CD14-positive monocyte (primary cell): ENCODE results near the gene PDE8B. TPM values are rescaled to one million over a fixed set of nuclear protein-coding genes. Genes with fewer than 3 reads are reported as not detected.
A peak's percentile ranks its signal among the peaks of the same experiment; 100 is the strongest.

Experiments
- DNase-seq, 3 donors: peaks; one replicate each; pipeline ENCODE4 v3.0.0-alpha.2; 2011 to 2022
- H2AFZ ChIP-seq: 2 replicates; pipeline ENCODE4 v1.6.0; 2012; ENCODE audit warnings: mild to moderate bottlenecking, low read depth, low read length, inconsistent platforms; ENCODE audit not compliant: insufficient read depth, poor library complexity, severe bottlenecking
- H3K27ac ChIP-seq, 2 donors: 1 replicate in 1 of 2; 2 replicates in 1 of 2; pipeline ENCODE4 v1.5.1; 2012 to 2013; ENCODE audit warnings: low read length in 2 of 2, control low read depth in 1 of 2, inconsistent platforms in 1 of 2, low read depth in 1 of 2, mild to moderate bottlenecking in 1 of 2
- H3K27me3 ChIP-seq, 2 donors: one replicate each; pipeline versions ENCODE4 v1.6.0 to v1.6.1; 2011 to 2013; ENCODE audit warnings: low read length in 2 of 2; ENCODE audit not compliant: control insufficient read depth in 2 of 2, insufficient read depth in 2 of 2
- H3K36me3 ChIP-seq, 2 donors: replicated peaks in 1 of 2; 1 replicate in 1 of 2; 2 replicates in 1 of 2; pipeline versions ENCODE4 v1.5.1 to v1.6.1; 2012 to 2013; ENCODE audit warnings: low read length in 2 of 2, control low read depth in 1 of 2, inconsistent platforms in 1 of 2, mild to moderate bottlenecking in 1 of 2; ENCODE audit not compliant: insufficient read depth in 2 of 2, control insufficient read depth in 1 of 2
- H3K4me1 ChIP-seq, 2 donors: 1 replicate in 1 of 2; 2 replicates in 1 of 2; pipeline versions ENCODE4 v1.5.1 to v1.6.1; 2012 to 2013; ENCODE audit warnings: low read length in 2 of 2, control low read depth in 1 of 2, inconsistent platforms in 1 of 2, mild to moderate bottlenecking in 1 of 2, moderate library complexity in 1 of 2; ENCODE audit not compliant: insufficient read depth in 2 of 2, control insufficient read depth in 1 of 2
- H3K4me2 ChIP-seq: replicated peaks from 2 replicates; pipeline ENCODE3; 2012; ENCODE audit warnings: low read length, moderate library complexity, mild to moderate bottlenecking; ENCODE audit not compliant: poor library complexity, severe bottlenecking; ENCODE audit errors: extremely low read depth
- H3K4me3 ChIP-seq, 3 experiments: fragments of 200-600 bp in 1 of 3; sonication (generic) in 1 of 3; replicated peaks in 1 of 3; 1 replicate in 2 of 3; 2 replicates in 1 of 3; pipeline ENCODE4 v1.5.1; 2011 to 2013; ENCODE audit warnings: low read length in 3 of 3, mild to moderate bottlenecking in 3 of 3, control low read depth in 2 of 3, low read depth in 2 of 3, inconsistent platforms in 1 of 3, moderate library complexity in 1 of 3
- H3K79me2 ChIP-seq: 2 replicates; pipeline ENCODE4 v1.6.0; 2012; ENCODE audit warnings: mild to moderate bottlenecking, control low read depth, inconsistent platforms, low read length, moderate library complexity; ENCODE audit not compliant: insufficient read depth
- H3K9ac ChIP-seq: 2 replicates; pipeline ENCODE4 v1.6.0; 2017; ENCODE audit warnings: low read length, mild to moderate bottlenecking; ENCODE audit not compliant: insufficient read depth, poor library complexity, severe bottlenecking
- H3K9me3 ChIP-seq, 2 donors: replicated peaks in 1 of 2; 1 replicate in 1 of 2; 2 replicates in 1 of 2; pipeline versions ENCODE4 v1.5.1 to v1.6.1; 2012 to 2013; ENCODE audit warnings: low read length in 2 of 2, control low read depth in 1 of 2; ENCODE audit not compliant: control insufficient read depth in 1 of 2, insufficient read depth in 1 of 2
- H4K20me1 ChIP-seq: 2 replicates; pipeline ENCODE4 v1.6.0; 2012; ENCODE audit warnings: mild to moderate bottlenecking, low read length, control low read depth, moderate library complexity; ENCODE audit not compliant: insufficient read depth
- H3K27ac Mint-ChIP-seq, 7 donors: one replicate each; pipeline ENCODE4 v1.8.0; 2020; ENCODE audit warnings: mild to moderate bottlenecking in 7 of 7, mixed read lengths in 7 of 7, moderate library complexity in 6 of 7, inconsistent platforms in 2 of 7
- H3K27me3 Mint-ChIP-seq, 3 donors: one replicate each; pipeline ENCODE4 v1.8.0; 2021 to 2022; ENCODE audit warnings: low read depth in 3 of 3, mild to moderate bottlenecking in 3 of 3, mixed read lengths in 3 of 3, moderate library complexity in 3 of 3, inconsistent platforms in 1 of 3
- H3K36me3 Mint-ChIP-seq, 2 donors: one replicate each; pipeline ENCODE4 v1.8.0; 2020; ENCODE audit warnings: mixed read lengths in 2 of 2, inconsistent platforms in 1 of 2, mild to moderate bottlenecking in 1 of 2
- H3K4me1 Mint-ChIP-seq: one replicate; pipeline ENCODE4 v1.8.0; 2020; ENCODE audit warnings: mild to moderate bottlenecking, mixed read lengths
- H3K4me3 Mint-ChIP-seq, 2 donors: one replicate each; pipeline ENCODE4 v1.8.0; 2020; ENCODE audit warnings: mild to moderate bottlenecking in 2 of 2, mixed read lengths in 2 of 2, moderate library complexity in 1 of 2
- H3K9me3 Mint-ChIP-seq, 7 donors: one replicate each; pipeline ENCODE4 v1.8.0; 2020 to 2022; ENCODE audit warnings: mixed read lengths in 7 of 7, mild to moderate bottlenecking in 6 of 7, moderate library complexity in 6 of 7, inconsistent platforms in 2 of 7
- WGBS: methylation state at CpG from one replicate; pipeline ENCODE4 v1.1.5; 2013; ENCODE audit warnings: missing lambda C conversion rate; ENCODE audit not compliant: insufficient coverage; 5-methylcytosine and 5-hydroxymethylcytosine counted together
- intact Hi-C, 2 donors: fragments of 100-400 bp; cut with micrococcal nuclease; formaldehyde crosslinking; loops; one replicate each; pipeline versions ENCODE4 v1.15.0 to v1.15.1; 2023
- polyA plus RNA-seq, 3 donors: library from polyadenylated mRNA; depleted of rRNA in 1 of 3; unstranded in 2 of 3; stranded (reverse) in 1 of 3; fragments of 300-500 nt in 2 of 3; fragments of >200 nt in 1 of 3; fragmentation: Illumina TruSeq in 2 of 3; gene quantifications; 1 replicate in 2 of 3; 2 replicates in 1 of 3; pipeline ENCODE4 v1.2.3, GENCODE V29; 2012 to 2021
- TF ChIP-seq, protein P1 (sequence below): fragments of 200-600 bp; IDR thresholded peaks from one replicate; pipeline ENCODE4 v1.8.0; 2022; ENCODE audit warnings: antibody characterized with exemption, mild to moderate bottlenecking

PDE8B gene
- polyA plus RNA-seq, 3 donors = 0.11 to 0.61 (median 0.29) TPM

DNA sequence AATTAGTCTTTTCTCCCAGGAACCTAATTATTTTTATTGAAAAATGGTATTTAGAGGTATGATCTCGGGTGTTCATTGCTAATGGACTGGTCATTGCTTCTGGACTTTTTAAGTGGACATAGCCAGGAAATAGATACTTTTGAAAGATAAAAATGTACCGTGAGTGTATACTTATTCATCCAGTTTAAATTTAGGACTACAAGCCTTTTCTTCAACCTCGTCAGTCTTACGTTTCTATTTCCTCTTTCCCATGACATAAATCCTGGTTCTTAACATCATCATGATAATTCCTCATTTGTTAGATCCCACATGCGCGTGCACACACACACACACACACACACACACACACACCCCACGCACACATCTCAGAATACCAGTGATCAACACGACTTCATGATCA is 15.1 kb downstream of the PDE8B start:
- Histone ChIP-seq H3K36me3 (no peaks in the 10 kb centered on the region), H2AFZ (no peak overlapping the region), H3K27ac (no peak overlapping the region), H4K20me1 (no peaks in the 10 kb centered on the region), H3K4me1 (peaks cover 0 to 2% of the 10 kb centered on the region in 2 donors), H3K27me3 (peaks cover 4% of the 10 kb centered on the region in 2 donors), H3K9me3 (no peaks in the 10 kb centered on the region), H3K79me2 (no peaks in the 10 kb centered on the region), H3K9ac (no peak overlapping the region), H3K4me3 (no peak overlapping the region), H3K4me2 (no peak overlapping the region)
- TF ChIP-seq, protein P1, sequence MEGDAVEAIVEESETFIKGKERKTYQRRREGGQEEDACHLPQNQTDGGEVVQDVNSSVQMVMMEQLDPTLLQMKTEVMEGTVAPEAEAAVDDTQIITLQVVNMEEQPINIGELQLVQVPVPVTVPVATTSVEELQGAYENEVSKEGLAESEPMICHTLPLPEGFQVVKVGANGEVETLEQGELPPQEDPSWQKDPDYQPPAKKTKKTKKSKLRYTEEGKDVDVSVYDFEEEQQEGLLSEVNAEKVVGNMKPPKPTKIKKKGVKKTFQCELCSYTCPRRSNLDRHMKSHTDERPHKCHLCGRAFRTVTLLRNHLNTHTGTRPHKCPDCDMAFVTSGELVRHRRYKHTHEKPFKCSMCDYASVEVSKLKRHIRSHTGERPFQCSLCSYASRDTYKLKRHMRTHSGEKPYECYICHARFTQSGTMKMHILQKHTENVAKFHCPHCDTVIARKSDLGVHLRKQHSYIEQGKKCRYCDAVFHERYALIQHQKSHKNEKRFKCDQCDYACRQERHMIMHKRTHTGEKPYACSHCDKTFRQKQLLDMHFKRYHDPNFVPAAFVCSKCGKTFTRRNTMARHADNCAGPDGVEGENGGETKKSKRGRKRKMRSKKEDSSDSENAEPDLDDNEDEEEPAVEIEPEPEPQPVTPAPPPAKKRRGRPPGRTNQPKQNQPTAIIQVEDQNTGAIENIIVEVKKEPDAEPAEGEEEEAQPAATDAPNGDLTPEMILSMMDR = no peak
- WGBS = 17% methylated on average over 2 of the region's 8 CpGs
- Mint-ChIP-seq H3K36me3 (no peaks in the 10 kb centered on the region), H3K27ac (no peak overlapping the region), H3K4me3 (no peak overlapping the region), H3K9me3 (peaks cover 0 to 3% (median 0%) of the 10 kb centered on the region in 7 donors), H3K4me1 (peaks cover under 1% of the 10 kb centered on the region), H3K27me3 (no peaks in the 10 kb centered on the region)
- intact Hi-C loops = no loop called here
- no peak for DNase-seq

- Mint-ChIP-seq H3K36me3 (no peaks in the 10 kb centered on the region), H3K9me3 (peaks cover 0 to 3% (median 0%) of the 10 kb centered on the region in 7 donors), H3K4me3 (no peak overlapping the region), H3K27ac (peak overlapping the region in 1 of 7 donors; percentile 20), H3K27me3 (peaks cover 0 to 2% (median 0%) of the 10 kb centered on the region in 3 donors), H3K4me1 (peaks cover 30% of the 10 kb centered on the region)
- Histone ChIP-seq H3K36me3 (no peaks in the 10 kb centered on the region), H4K20me1 (no peaks in the 10 kb centered on the region), H3K79me2 (no peaks in the 10 kb centered on the region), H3K27ac (no peak overlapping the region), H3K4me3 (no peak overlapping the region), H3K9me3 (no peaks in the 10 kb centered on the region), H2AFZ (no peak overlapping the region), H3K9ac (no peak overlapping the region), H3K27me3 (peaks cover 1 to 4% of the 10 kb centered on the region in 2 donors), H3K4me1 (peaks cover 30 to 37% of the 10 kb centered on the region in 2 donors), H3K4me2 (no peak overlapping the region)
- TF ChIP-seq, protein P1 = no peak
- WGBS = no CpG with 5 or more reads among the region's 4 CpGs
- intact Hi-C loops = no loop called here
- DNase-seq = no peak
Observed at GRCh38 chr5:77229887-77230286, 19.4 kb downstream of the PDE8B start.
